HepG2 (cell line): ENCODE measurements around the gene FBN2. TPM values are rescaled to one million over a fixed set of nuclear protein-coding genes. Genes with fewer than 3 reads are reported as not detected.

ENCODE experiments used
- ATAC-seq: fragments of 200-7000 bp; cut with Tn5 transposase; 3 replicates; pipeline ENCODE4 v1.9.1; 2020; ENCODE audit warnings: mild to moderate bottlenecking, moderate library complexity
- BruUV-seq: library from RNA; stranded (reverse); fragments of 400-500 nt; replicated peaks from 2 replicates; lab custom pipeline; 2021; lab: Mats Ljungman, UMichigan
- CTCF ChIA-PET: fragments of 300-600 bp; formaldehyde crosslinking; extraction: SDS; loops from one replicate; lab custom pipeline; 2021; ENCODE audit warnings: low total read pairs, inconsistent platforms, low intra/inter-chr PET ratio; lab: Yijun Ruan, JAX
- POLR2A ChIA-PET: fragments of 350-600 bp; sonication (Branson Sonifier 250); formaldehyde crosslinking; loops from one replicate; lab custom pipeline; 2020; ENCODE audit warnings: antibody characterized with exemption, inconsistent platforms; lab: Yijun Ruan, JAX
- DNase-seq: peaks from one replicate; pipeline ENCODE4 v3.0.0-alpha.2; 2015; ENCODE audit warnings: low spot score
- FAIRE-seq: peaks from 3 replicates; lab custom pipeline; 2011; peaks lifted over from hg19 to GRCh38; lab: Jason Lieb, UNC
- H2AFZ ChIP-seq: one replicate; pipeline ENCODE4 v1.6.1; 2011; ENCODE audit warnings: low read length, inconsistent platforms
- H3K27ac ChIP-seq: fragments of 300-600 bp; 3 replicates; pipeline ENCODE4 v1.8.0; 2011; ENCODE audit warnings: mixed run types, mild to moderate bottlenecking, mixed read lengths, low read length, inconsistent platforms; ENCODE audit not compliant: insufficient read depth; ENCODE audit errors: extremely low read length
- H3K27me3 ChIP-seq, 2 experiments: fragments of 200-600 bp in 1 of 2; 2 replicates in 1 of 2; 3 replicates in 1 of 2; pipeline versions ENCODE4 v1.6.0 to v1.8.0; 2011; ENCODE audit warnings: low read length in 2 of 2, mild to moderate bottlenecking in 2 of 2, moderate library complexity in 2 of 2, inconsistent platforms in 1 of 2; ENCODE audit not compliant: insufficient read depth in 2 of 2, control insufficient read depth in 1 of 2
- H3K36me3 ChIP-seq, 2 experiments: fragments of 200-600 bp in 1 of 2; replicated peaks in 1 of 2; 2 replicates in 1 of 2; 3 replicates in 1 of 2; pipeline versions ENCODE4 v1.5.1 to v1.8.0; 2011; ENCODE audit warnings: low read length in 2 of 2, inconsistent platforms in 1 of 2; ENCODE audit not compliant: insufficient read depth in 2 of 2, control insufficient read depth in 1 of 2
- H3K4me1 ChIP-seq: 2 replicates; pipeline ENCODE4 v1.5.1; 2012; ENCODE audit warnings: low read length, inconsistent platforms; ENCODE audit not compliant: insufficient read depth
- H3K4me2 ChIP-seq: 2 replicates; pipeline ENCODE4 v1.6.0; 2011; ENCODE audit warnings: low read depth, low read length, inconsistent platforms
- H3K4me3 ChIP-seq, 3 experiments: fragments of 200-600 bp in 1 of 3; sonication (generic), shearing (Covaris generic) in 1 of 3; replicated peaks in 1 of 3; 2 replicates each; pipeline ENCODE4 v1.5.1; 2011 to 2016; ENCODE audit warnings: low read length in 3 of 3, inconsistent platforms in 2 of 3, low read depth in 2 of 3, mild to moderate bottlenecking in 2 of 3, control low read depth in 1 of 3, mixed read lengths in 1 of 3; ENCODE audit not compliant: insufficient read depth in 1 of 3
- H3K79me2 ChIP-seq: one replicate; pipeline ENCODE4 v1.6.1; 2011; ENCODE audit warnings: low read length, inconsistent platforms; ENCODE audit not compliant: insufficient read depth
- H3K9ac ChIP-seq: 2 replicates; pipeline ENCODE4 v1.6.0; 2011; ENCODE audit warnings: mild to moderate bottlenecking, low read depth, low read length, inconsistent platforms; ENCODE audit not compliant: insufficient read depth
- H3K9me3 ChIP-seq: 2 replicates; pipeline ENCODE4 v1.5.1; 2012; ENCODE audit warnings: mild to moderate bottlenecking, low read length
- H4K20me1 ChIP-seq: 2 replicates; pipeline ENCODE4 v1.6.0; 2011; ENCODE audit warnings: inconsistent platforms, mild to moderate bottlenecking, low read length, moderate library complexity; ENCODE audit not compliant: insufficient read depth
- ATAD3A ChIP-seq: sonication (generic); formaldehyde crosslinking; IDR thresholded peaks from 2 replicates; pipeline ENCODE4 v1.4.0; 2020; ENCODE audit warnings: missing genetic modification reagents
- ATF7 ChIP-seq, 2 experiments: fragments of 450-650 bp in 1 of 2; sonication (generic) in 1 of 2; formaldehyde crosslinking in 1 of 2; IDR thresholded peaks; 2 replicates each; pipeline versions ENCODE4 v1.4.0 to v1.6.1; 2016 to 2020; ENCODE audit warnings: antibody characterized with exemption in 1 of 2, mild to moderate bottlenecking in 1 of 2, missing genetic modification reagents in 1 of 2
- ATRX ChIP-seq: sonication (generic); formaldehyde crosslinking; IDR thresholded peaks from 2 replicates; pipeline ENCODE4 v1.4.0; 2020; ENCODE audit warnings: missing genetic modification reagents, borderline replicate concordance
- CREB1 ChIP-seq, 2 experiments: fragments of 450-650 bp in 1 of 2; IDR thresholded peaks; 2 replicates each; pipeline ENCODE4 v1.6.1; 2016 to 2017; ENCODE audit warnings: control low read depth in 1 of 2, mild to moderate bottlenecking in 1 of 2, missing compliant biosample characterization in 1 of 2, missing genetic modification characterization in 1 of 2
- FOSL2 ChIP-seq: sonication (generic); formaldehyde crosslinking; IDR thresholded peaks from 2 replicates; pipeline ENCODE4 v1.4.0; 2020; ENCODE audit warnings: missing genetic modification reagents
- GMEB1 ChIP-seq: sonication (generic); formaldehyde crosslinking; IDR thresholded peaks from 2 replicates; pipeline ENCODE4 v1.5.1; 2020; ENCODE audit warnings: missing genetic modification reagents, mild to moderate bottlenecking, borderline replicate concordance
- NRL ChIP-seq: sonication (generic); formaldehyde crosslinking; IDR thresholded peaks from 2 replicates; pipeline ENCODE4 v1.5.0; 2020; ENCODE audit warnings: missing genetic modification reagents, mild to moderate bottlenecking, moderate library complexity, borderline replicate concordance
- WIZ ChIP-seq: sonication (generic); formaldehyde crosslinking; IDR thresholded peaks from 2 replicates; pipeline ENCODE4 v1.5.1; 2020; ENCODE audit warnings: mild to moderate bottlenecking, missing genetic modification reagents
- ZFP37 ChIP-seq: sonication (generic); formaldehyde crosslinking; IDR thresholded peaks from 2 replicates; pipeline ENCODE4 v1.4.0; 2020; ENCODE audit warnings: missing genetic modification reagents, borderline replicate concordance
- ZNF18 ChIP-seq: sonication (generic); formaldehyde crosslinking; IDR thresholded peaks from 2 replicates; pipeline ENCODE4 v1.8.0; 2022; ENCODE audit warnings: mild to moderate bottlenecking, missing genetic modification reagents; ENCODE audit not compliant: insufficient replicate concordance
- ZNF317 ChIP-seq: sonication (generic); formaldehyde crosslinking; IDR thresholded peaks from 2 replicates; pipeline ENCODE4 v1.5.0; 2020; ENCODE audit warnings: mild to moderate bottlenecking, missing genetic modification reagents
- ZNF569 ChIP-seq: sonication (generic); formaldehyde crosslinking; IDR thresholded peaks from 2 replicates; pipeline ENCODE4 v1.5.0; 2020; ENCODE audit warnings: mild to moderate bottlenecking, missing genetic modification reagents, moderate library complexity, borderline replicate concordance
- ZNF574 ChIP-seq: sonication (generic); formaldehyde crosslinking; IDR thresholded peaks from 2 replicates; pipeline ENCODE4 v1.4.0; 2020; ENCODE audit warnings: missing genetic modification reagents
- ZNF749 ChIP-seq: sonication (generic); formaldehyde crosslinking; IDR thresholded peaks from 2 replicates; pipeline ENCODE4 v1.8.0; 2022; ENCODE audit warnings: mild to moderate bottlenecking, missing genetic modification reagents, moderate library complexity, borderline replicate concordance
- ZNF816 ChIP-seq: sonication (generic); formaldehyde crosslinking; IDR thresholded peaks from 2 replicates; pipeline ENCODE4 v1.8.0; 2022; ENCODE audit warnings: missing genetic modification reagents, mild to moderate bottlenecking, borderline replicate concordance
- ZSCAN21 ChIP-seq: sonication (generic); formaldehyde crosslinking; IDR thresholded peaks from 2 replicates; pipeline ENCODE4 v1.8.0; 2022; ENCODE audit warnings: mild to moderate bottlenecking, missing genetic modification reagents, moderate library complexity, borderline replicate concordance
- WGBS: methylation state at CpG from one replicate; pipeline ENCODE4 v1.1.6; 2017; ENCODE audit warnings: low lambda C conversion rate; 5-methylcytosine and 5-hydroxymethylcytosine counted together
- in situ Hi-C: cut with HindIII; loops from 2 replicates; pipeline ENCODE4 v1.10.0; 2017; ENCODE audit warnings: low pct_unique_long_range_greater_than_20kb; ENCODE audit not compliant: extremely low pct_ligation_motif_present
- intact Hi-C: fragments of 100-400 bp; cut with micrococcal nuclease; formaldehyde crosslinking; loops from one replicate; pipeline ENCODE4 v1.10.0; 2022; ENCODE audit not compliant: unreplicated experiment
- polyA plus RNA-seq, 8 experiments: library from polyadenylated mRNA; depleted of rRNA in 3 of 8; stranded (reverse) in 7 of 8; unstranded in 1 of 8; fragments of >200 nt; fragmentation: Illumina TruSeq in 4 of 8; extraction: Trizol in 4 of 8; gene quantifications; 2 replicates each; pipeline versions ENCODE4 v1.2.1 to v1.2.3, GENCODE V29; 2011 to 2016; ENCODE audit warnings: low read depth in 4 of 8, missing spikeins in 1 of 8, mixed read lengths in 1 of 8; ENCODE audit not compliant: insufficient read depth in 1 of 8
- total RNA-seq, 5 experiments: library from RNA; depleted of rRNA; stranded (reverse); fragments of >200 nt; fragmentation: Illumina TruSeq; extraction: Trizol; gene quantifications; 2 replicates each; pipeline ENCODE4 v1.2.3, GENCODE V29; 2016; ENCODE audit warnings: low read depth in 1 of 5

Gene FBN2
- total and polyA plus RNA-seq, 2 of the 13 experiments (the other 11 are each of a cell fraction or from before 2014, with no cell fraction given), result not detected

GRCh38 chr5:128279345-128279744 is 258.7 kb downstream of the FBN2 start:
- Histone ChIP-seq H3K4me1 (no peaks in the 10 kb centered on the region), H3K9ac (no peak overlapping the region), H3K36me3 (no peaks in the 10 kb centered on the region), H3K27ac (no peak overlapping the region), H3K4me3 (no peak overlapping the region), H3K79me2 (no peaks in the 10 kb centered on the region), H3K4me2 (no peak overlapping the region), H2AFZ (no peak overlapping the region), H4K20me1 (no peaks in the 10 kb centered on the region), H3K9me3 (no peaks in the 10 kb centered on the region), H3K27me3 (no peaks in the 10 kb centered on the region)
- no peak for FAIRE-seq
- DNase-seq, result no peak
- ChIA-PET CTCF (no interaction called here), POLR2A (no interaction called here)
- no peak for ATAC-seq
- WGBS, result under 1% methylated on average over 2 of the region's 2 CpGs
- in situ Hi-C loops (no loop called here), intact Hi-C loops (no loop called here)
- TF ChIP-seq ATAD3A (CRISPR knock-in tag) (no peak), ATF7 (IDR thresholded peaks at IDR 0.05) (peak; percentile 98), ATF7 (CRISPR knock-in tag; IDR thresholded peaks at IDR 0.05) (no peak), WIZ (no peak), ZSCAN21 (CRISPR knock-in tag) (no peak), ZNF816 (CRISPR knock-in tag) (no peak), ZNF574 (no peak), ZNF749 (CRISPR knock-in tag) (no peak), GMEB1 (CRISPR knock-in tag) (no peak), ATRX (CRISPR knock-in tag) (no peak), FOSL2 (no peak), ZFP37 (CRISPR knock-in tag) (no peak), ZNF569 (CRISPR knock-in tag) (no peak), NRL (CRISPR knock-in tag) (no peak), CREB1 (IDR thresholded peaks at IDR 0.05) (peak; percentile 91), CREB1 (CRISPR knock-in tag; IDR thresholded peaks at IDR 0.05) (no peak), ZNF317 (no peak), ZNF18 (CRISPR knock-in tag) (no peak)
- BruUV-seq, result no TSS peak
